ENCODE measurements around the gene PIK3CA.

- TF ChIP-seq POLR2AphosphoS5 (IDR thresholded peaks at IDR 0.05; ENCODE audit: low read depth, low read length), result no peak
- TF ChIP-seq REST (IDR thresholded peaks at IDR 0.05; ENCODE audit: insufficient read depth in 1 of 2, low read depth in 2 of 2, low read length in 1 of 2), result no peak
- no peak for TF ChIP-seq CTCF (IDR thresholded peaks at IDR 0.05)
- TF ChIP-seq TCF7L2 (IDR thresholded peaks at IDR 0.05; ENCODE audit: low read depth, low read length), result no peak
- no peak for TF ChIP-seq SIN3A (IDR thresholded peaks at IDR 0.05; ENCODE audit: borderline replicate concordance, insufficient read depth, low read depth, low read length)
These were observed 33.9 kb downstream of the PIK3CA start for GRCh38 chr3:179181993-179182551.
